NCI-H128 (cell line): ENCODE results near the gene UBE2R2.
"Not testable (repeated sequence)": the region's sequence is repeated elsewhere in the genome, so short reads cannot be mapped to it uniquely, and the experiment has no call there.

Source experiments
- DNase-seq: peaks from one replicate; lab custom pipeline; 2025; ENCODE audit not compliant: unreplicated experiment; lab: John Stamatoyannopoulos, UW

UBE2R2 gene

DNA sequence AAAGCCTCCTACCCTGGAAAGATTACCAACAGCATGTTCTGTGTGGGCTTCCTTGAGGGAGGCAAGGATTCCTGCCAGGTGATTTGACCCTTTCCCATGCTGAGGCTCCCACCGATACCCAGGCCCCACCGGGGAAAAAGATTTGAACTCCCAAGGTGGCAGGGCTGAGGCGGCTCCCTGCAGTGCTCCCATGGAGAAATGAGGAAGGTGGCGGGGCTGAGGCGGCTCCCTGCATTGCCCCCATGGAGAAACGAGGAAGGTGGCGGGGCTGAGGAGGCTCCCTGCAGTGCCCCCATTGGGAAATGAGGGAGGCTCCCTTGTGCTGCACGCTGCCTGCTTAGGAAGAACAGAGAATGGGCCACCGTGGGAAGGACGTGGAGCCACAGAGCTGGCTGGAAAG is 18.4 kb upstream of the UBE2R2 start:
- no peak for DNase-seq

DNA sequence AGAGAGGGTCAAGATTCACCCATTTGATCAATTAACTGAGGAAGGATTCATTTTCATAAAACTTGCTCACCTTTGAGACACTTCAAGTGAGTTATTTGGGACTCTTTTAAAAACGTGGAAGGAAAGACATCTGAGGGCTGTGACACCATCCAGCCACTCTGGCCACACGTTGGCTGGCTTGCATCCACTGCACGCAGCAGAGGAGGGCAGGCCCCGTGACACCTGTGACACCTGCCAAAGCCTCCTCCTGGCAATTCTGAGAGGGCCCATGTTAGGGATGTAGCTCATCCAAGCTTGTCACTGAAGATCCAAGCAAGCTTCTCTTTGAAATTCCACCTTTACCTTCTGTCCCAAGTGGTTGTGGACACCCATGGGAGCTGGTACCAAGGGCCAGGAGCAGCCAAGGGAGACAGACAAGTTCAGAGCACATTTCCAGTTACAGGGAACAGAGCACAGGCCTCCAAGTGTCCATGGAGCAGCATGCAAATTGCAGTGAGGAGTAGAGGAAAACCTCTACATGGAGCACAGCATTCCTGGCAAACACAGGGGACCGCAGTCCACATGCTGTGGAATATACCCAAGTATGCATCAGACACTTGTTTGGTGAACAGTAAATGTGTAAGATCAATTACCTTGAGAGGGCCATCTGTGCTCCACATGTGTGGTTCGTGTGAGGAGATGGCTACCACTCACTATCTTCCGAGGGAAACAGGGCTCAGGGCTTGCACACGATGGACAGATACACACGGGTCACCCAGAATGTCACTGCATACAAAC is 16.8 kb upstream of the UBE2R2 start:
- DNase-seq, result no peak

DNA sequence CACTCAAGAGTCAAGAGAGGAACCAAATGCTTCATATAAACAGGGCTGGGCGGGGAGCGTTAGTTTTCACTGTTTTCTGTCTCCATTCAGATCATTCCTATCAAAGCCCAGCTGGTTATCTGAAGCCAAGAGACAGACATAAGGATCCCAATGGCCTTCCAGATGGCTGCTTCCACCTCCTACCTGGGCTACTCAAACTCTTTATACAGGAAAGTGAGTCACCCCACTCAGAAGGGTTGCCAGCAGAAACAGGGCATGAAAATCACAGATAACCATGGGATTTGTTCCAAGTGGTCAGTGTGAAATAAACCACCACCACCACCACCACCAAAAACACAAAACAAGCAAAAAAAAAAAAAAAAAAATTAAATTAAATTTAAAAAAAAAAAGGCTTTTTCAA is 16.1 kb upstream of the UBE2R2 start:
- no peak for DNase-seq

DNA sequence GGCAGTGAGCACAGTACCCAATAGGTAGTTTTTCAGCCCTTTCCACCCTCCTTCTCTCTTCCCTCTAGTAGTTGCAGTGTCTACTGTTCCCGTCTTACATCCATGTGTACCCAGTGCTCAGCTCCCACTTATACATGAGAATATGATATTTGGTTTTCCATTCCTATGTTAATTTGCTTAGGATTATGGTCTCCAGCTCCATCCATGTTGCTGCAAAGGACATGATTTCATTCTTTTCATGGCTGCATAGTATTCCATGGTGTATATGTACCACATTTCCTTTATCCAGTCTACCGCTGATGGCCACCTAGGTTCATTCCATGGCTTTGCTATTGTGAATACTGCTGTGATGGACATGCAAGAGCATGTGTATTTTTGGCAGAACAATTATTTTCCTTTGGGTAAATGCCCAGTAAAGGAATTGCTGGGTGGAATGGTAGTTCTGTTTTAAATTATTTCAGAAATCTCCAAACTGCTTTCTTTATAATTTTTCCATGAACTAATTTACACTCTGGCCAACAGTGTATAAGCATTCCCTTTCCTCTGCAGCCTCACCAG is 14.9 kb upstream of the UBE2R2 start:
- not testable (repeated sequence) for DNase-seq

DNA sequence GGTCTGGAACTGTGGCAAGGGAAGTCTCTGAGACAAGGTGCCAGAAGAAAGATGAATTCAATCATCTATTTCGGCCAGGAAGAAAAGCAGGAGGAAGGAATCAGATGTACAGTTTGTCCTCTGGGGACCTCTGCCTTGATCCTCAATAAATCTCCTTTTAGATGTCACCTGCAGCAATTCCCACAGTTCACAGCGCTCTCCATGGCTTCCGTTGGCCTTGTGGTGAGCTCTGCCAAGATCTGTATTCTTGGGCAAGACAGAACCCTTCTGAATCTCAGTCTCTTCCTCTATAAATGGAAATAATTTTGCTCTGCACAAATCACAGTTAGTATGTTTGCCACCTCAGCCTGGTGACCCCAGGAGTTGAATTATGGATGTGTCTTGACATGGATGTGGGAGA is 12.8 kb upstream of the UBE2R2 start:
- DNase-seq, result not testable (repeated sequence)

DNA sequence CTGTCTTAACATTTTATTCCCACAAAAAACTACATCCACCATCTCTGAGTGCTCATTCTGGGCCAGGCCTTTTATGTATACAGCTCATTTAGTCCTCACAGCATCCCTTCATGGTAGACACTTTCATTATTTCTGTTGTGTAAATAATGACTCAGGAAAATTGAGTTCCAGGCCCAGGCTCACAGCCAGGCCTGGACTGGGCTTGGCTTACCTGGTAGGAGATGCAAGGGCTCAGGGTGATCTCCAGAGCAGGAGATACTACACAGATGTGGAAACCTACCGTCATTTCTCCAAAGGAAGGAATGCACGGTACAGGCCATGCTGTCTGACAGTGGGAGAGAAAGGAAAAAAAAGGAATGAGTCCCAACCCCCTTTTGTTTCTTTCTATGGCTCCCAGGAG is 9.8 kb upstream of the UBE2R2 start:
- not testable (repeated sequence) for DNase-seq

DNA sequence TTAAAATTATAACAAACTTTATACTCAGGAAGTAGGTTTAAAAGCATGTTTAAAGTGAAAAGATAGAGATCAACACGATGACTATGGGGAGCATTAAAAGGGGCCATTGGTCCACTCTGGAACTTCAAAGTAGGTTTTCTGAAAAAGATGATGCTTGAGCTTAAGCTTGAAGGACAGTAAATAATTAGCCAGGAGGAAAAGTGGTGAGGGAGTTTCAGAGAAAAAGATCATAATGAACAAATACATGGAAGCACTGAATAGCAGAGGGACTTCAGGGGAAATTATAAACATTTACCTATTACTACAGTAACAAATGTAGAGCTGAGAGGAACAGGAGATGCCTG is 8.0 kb upstream of the UBE2R2 start:
- not testable (repeated sequence) for DNase-seq

DNA sequence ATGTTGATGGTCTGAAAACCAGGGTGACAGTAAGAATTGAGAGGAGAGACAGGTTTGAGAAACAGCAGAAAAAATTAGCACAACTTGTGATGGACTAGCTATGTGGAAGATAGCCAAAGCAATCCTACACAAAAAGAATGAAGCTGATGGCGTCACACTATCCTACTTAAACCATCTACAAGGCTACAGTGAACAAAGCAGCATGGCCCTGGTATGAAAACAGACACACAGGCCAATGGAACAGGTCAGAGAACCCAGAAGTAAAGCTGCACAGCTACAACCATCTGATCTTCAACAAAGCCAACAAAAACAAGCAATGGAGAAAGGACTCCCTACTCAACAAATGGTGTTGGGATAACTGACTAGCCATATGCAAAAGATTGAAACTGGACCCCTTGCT is 7.5 kb upstream of the UBE2R2 start:
- no peak for DNase-seq

DNA sequence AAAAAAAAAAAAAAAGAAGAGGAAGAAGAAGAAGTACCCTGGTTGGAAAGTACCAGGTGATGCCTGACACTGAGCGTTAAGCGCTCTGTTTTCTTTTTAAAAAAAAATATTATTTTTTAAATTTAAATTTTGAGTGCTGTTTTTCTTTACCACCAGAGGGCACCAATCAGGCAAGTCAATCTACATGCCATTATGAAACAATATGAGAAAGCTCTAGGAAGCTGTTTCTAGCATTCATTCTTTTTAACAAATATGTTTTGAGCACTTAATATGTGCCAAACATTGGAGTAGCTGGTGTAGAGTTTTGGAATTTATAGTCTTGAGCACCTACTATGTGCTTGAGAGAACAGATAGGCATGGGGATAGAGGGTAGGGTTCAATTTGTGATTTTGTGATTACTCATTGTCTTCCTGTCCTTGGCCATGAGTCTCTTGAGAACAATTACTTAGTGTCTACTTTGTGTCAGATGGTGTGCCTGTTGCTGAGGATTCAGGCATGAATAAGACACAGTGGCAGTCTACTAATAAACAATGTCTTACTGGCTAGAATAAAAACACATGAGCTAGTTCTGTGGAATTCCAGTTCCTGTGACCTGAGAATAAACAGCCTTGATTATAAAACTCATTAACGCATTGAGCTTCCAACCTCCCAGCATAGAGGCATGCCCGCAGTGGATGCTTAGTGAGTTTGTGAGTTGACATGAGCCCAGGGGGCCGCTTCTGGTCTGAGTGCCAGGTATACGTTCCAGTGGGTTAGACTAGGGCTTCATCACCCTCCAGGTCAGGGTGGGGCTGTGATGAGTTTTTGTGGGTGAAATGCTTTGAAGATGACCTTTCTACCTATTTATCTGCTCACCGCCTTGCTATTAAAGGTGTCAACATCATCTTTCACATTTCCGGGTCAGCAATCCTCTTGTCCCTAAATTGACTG is 3.0 kb upstream of the UBE2R2 start:
- no peak for DNase-seq

DNA sequence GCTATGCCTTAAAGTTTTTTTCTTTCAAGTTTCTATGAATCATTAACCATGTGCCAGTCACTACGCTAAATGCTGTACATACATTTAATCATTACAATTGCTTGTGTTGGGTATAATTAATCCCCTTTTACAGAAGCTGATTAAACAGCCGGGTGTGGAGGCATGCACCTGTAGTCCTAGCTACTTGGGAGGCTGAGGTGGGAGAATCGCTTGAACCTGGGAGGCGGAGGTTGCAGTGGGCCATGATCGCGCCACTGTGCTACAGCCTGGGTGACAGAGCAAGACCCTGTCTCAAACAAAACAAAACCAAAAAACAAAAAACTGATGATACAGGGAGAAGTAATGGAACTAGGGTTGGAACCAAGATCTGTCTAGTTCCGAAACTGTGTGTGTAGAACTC is 1.2 kb upstream of the UBE2R2 start:
- DNase-seq, result no peak

DNA sequence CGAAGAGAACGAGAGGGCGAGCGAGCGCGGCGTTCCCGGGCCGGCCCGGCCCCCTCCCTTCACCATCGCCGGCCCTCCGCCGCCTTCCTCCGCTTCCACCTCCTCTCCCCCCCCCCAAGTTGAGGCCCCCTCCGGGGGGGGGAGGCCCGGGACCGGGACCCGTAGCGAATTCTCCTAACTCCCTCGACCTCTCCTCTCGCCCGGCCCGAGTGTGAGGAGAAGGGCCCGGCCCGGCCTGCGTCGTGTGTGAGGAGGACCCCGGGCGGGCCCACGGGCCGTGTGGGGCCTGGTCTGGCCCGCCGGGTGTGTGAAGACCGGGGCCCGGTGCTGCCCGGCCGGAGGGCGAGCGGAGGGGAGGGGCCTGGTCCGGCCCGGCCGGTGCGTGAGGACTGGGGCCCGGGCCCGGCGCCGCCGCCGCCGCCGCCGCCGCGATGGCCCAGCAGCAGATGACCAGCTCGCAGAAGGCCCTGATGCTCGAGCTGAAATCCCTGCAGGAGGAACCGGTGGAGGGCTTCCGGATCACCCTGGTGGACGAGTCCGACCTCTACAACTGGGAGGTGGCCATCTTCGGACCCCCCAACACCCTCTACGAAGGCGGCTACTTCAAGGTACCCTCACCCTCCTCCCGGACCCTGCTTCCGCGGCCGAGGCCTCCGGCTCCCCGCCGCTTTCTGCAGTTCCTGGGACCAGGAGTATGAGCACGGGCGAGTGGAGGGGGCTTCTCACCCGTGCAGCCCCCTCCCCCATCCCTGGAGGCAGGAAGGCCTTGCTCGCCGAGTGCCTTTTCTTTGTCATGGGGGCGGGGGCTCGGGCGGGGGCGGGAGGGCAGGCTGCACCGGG is 587 bp downstream of the UBE2R2 start:
- peak; percentile 19 for DNase-seq

DNA sequence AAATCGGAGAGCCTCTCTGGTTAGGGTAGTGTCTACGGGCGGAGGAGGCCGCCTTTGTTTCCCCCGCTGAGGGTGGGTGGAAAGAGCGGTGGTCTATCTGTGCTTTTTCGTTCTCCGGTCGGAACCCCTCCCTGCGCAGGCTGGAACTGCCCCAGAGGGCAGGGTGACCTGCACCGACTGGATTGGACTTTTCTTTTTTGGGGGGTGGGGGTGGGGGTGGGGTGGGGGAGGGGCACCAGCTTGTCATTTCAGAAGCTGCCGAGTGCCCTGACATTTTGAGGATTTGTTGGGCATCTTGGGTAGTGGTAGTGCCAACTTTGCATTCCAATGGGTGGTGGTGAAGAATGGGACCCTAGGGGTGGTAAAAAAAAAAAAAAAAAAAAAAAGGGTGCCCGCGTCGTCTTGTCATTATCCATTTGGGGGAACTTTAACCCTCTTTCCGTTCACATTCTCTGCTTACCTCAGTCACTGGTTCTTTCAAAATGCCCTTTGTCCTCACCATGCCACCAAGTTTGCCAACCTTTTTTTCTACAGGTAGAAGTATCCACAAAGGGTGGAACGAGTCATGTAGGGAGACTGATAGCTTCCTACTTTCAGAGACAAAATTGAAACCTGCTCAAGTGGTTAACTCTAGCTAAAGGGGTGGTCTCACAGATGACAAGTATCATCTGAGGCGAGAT is 1.3 kb downstream of the UBE2R2 start:
- no peak for DNase-seq

DNA sequence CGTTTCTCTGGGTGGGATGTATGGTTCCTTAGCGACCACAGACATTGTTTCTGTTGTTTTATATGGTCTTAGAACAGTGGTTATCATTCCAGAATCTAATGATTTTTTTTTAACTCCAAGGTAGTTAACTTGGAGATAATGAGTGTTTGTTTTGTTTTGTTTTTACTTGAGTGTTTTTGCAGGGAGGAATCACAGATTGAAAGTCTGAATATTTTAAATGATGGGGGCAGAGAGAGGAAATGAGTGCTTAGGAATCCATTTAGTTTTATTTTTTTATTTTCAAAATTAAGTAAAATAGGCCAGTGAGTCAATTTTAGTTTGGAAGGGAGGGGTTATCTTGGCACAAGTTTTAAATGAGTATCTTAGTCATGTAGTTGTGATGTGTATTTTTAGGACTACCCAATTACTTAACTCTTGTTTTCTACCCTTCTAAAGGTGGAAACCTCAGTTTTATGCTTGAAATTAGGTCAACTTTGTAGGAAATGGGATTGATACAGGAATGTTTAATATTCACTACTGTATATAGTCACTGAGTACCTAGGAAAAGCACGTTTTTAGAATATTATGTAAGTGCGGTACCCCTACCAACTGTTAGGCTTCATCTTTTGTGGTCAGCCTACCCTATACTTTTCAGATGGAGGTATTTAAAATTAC is 2.0 kb downstream of the UBE2R2 start:
- DNase-seq, result no peak

DNA sequence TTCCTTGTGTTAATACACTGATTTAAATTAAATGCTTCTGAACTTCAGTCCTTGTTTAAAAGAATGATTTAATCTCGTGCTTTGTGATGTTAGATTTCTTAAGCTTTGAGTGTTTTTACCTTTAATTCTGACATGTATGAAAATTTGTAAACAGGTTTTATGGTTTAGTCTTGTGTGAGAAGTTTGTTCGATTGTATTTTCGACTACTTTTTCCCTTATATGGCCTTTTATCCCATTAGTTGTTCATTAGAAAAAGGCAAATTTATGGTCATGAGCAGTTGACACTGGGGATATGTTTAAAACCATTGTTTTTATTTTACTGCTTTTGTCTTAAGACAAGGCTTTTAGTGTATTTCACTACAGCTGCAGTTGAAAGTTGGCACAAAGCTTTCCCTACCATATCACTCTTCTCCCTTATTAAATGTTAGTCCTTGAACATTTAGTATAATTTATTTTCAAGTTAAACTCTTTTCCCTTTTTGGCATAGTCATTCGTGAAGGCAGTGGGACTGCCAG is 3.3 kb downstream of the UBE2R2 start:
- DNase-seq, result no peak

DNA sequence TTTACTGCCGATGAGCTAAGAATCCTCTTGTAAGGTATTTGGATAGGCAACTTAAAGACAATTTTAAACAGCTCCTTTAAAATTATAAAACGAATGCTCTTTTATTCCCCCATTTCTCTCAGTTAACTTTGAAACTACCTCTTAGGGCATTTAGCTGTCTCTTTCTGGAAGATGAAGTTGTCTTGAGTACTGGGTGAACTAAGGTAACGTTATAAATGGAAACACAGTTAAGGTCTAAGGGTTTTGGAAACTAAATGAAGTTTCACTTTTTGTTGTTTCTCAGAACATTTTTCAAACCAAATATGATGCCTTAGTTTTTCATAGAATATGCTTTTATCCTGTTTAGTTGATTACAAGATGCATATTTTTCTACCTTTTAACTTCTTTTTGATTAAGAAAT is 6.8 kb downstream of the UBE2R2 start:
- no peak for DNase-seq

DNA sequence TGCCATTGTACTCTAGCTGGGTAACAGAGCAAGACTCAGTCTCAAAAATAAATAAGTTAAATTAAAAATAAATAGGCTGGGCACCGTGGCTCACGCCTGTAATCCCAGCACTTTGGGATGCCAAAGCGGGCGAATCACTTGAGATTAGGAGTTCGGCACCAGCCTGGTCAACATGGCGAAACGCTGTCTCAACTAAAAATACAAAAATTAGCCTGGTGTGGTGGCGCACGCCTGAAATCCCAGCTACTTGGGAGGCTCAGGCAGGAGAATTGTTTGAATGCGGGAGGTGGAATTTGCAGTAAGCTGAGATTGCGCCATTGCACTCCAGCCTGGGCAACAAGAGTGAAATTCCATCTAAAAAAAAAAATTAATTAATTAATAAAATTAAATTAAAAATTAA is 10.3 kb downstream of the UBE2R2 start:
- DNase-seq, result not testable (repeated sequence)

DNA sequence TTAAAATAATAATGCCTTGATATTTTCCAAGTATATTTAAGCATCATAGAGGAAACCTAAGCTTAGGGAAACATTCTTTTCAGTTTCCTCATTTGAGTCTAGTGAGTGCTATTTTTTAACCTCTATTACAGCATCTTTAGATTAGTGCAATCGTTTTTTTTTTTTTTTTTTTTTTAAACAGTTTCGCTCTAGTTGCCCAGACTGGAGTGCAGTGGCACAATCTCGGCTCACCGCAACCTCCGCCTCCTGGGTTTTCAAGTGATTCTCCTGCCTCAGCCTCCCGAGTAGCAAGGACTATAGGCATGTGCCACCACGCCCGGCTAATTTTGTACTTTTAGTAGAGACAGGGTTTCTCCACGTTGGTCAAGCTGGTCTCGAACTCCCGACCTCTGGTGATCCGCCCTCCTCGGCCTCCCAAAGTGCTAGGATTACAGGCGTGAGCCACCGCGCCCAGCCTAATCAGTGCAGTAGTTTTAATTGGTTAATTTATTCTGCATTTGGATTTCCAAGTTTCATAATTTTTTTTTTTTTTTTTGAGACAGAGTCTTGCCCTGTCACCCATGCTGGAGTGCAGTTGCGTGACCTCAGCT is 12.8 kb downstream of the UBE2R2 start:
- DNase-seq, result not testable (repeated sequence)

DNA sequence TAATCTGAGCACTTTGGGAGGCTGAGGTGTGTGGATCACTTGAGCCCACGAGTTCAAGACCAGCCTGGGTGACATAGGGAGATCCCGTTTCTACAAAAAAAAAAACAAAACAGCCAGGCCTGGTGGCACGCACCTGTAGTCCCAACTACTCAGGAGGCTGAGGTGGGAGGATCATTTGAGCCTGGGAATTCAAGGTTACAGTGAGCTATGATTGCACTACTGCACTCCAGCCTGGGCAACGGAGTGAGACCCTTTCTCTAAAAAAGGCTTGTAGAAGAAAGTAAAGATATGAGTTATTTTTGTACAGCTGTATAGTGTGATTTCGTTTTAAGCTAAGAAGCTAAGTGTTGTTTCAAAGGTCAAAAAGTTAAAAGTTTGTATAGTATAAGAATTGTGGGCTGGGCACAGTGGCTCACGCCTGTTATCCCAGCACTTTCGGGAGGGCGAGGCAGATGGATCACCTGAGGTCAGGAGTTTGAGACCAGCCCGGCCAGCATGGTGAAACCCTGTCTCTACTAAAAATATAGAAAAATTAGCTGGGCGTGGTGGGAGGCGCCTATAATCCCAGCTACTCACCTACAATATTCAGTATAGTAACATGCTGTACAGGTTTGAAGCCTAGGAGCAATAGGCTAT is 18.8 kb downstream of the UBE2R2 start:
- no peak for DNase-seq

DNA sequence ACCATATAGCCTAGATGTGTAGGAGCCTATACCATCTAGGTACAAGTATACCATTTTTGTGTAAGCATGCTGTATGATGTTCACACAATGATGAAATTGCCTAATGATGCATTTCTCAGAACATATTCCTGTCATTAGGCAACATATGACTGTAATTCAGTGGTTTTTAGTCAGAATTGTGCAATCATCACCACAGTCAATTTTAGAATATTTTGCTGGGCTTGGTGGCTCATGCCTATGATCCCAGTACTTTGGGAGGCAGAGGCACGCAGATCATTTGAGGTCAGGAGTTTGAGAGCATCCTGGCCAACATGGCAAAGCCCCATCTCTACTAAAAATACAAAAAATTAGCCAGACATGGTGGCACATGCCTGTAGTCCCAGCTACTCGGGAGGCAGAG is 19.3 kb downstream of the UBE2R2 start:
- not testable (repeated sequence) for DNase-seq
